Uterus (tissue), 4 donors: Measurements from ENCODE around the gene PUS10. TPM values are rescaled to one million over a fixed set of nuclear protein-coding genes. Genes with fewer than 3 reads are reported as not detected.

ENCODE experiments used
- DNase-seq, 2 donors: peaks; one replicate each; pipeline ENCODE4 v3.0.0-alpha.2; 2019 to 2020
- H3K27ac ChIP-seq, 2 donors: fragments of 200-600 bp; sonication (generic); 1 replicate in 1 of 2; 2 replicates in 1 of 2; pipeline ENCODE4 v1.5.1; 2016 to 2018
- H3K27me3 ChIP-seq, 2 donors: fragments of 200-600 bp; sonication (generic); one replicate each; pipeline ENCODE4 v1.5.1; 2018 to 2019; ENCODE audit warnings: control low read depth in 1 of 2
- H3K36me3 ChIP-seq, 2 donors: fragments of 200-600 bp; sonication (generic); one replicate each; pipeline ENCODE4 v1.5.1; 2019; ENCODE audit warnings: control low read depth in 1 of 2
- H3K4me1 ChIP-seq, 2 donors: fragments of 200-600 bp; sonication (generic); one replicate each; pipeline ENCODE4 v1.5.1; 2018 to 2019; ENCODE audit warnings: control low read depth in 1 of 2
- H3K4me3 ChIP-seq, 2 donors: fragments of 200-600 bp; sonication (generic); 1 replicate in 1 of 2; 2 replicates in 1 of 2; pipeline ENCODE4 v1.5.1; 2018 to 2019; ENCODE audit warnings: mild to moderate bottlenecking in 1 of 2
- H3K9me3 ChIP-seq, 2 donors: fragments of 200-600 bp; sonication (generic); one replicate each; pipeline ENCODE4 v1.5.1; 2019; ENCODE audit warnings: control low read depth in 1 of 2
- CTCF ChIP-seq, 4 experiments: fragments of 200-600 bp in 2 of 4; fragments of 450-650 bp in 2 of 4; sonication (generic) in 2 of 4; IDR thresholded peaks; one replicate each; pipeline ENCODE4 v1.5.1; 2016 to 2019; ENCODE audit warnings: antibody characterized with exemption in 4 of 4, mild to moderate bottlenecking in 2 of 4, moderate library complexity in 1 of 4
- POLR2A ChIP-seq, 2 donors: fragments of 450-650 bp; IDR thresholded peaks; one replicate each; pipeline ENCODE4 v1.6.1; 2016; ENCODE audit warnings: antibody characterized with exemption in 2 of 2, mild to moderate bottlenecking in 1 of 2, moderate library complexity in 1 of 2
- intact Hi-C: fragments of 100-400 bp; cut with DNase I; formaldehyde crosslinking; loops from one replicate; pipeline ENCODE4 v1.15.1; 2023; ENCODE audit warnings: low total_unique reads
- total RNA-seq, 4 donors: library from RNA; depleted of rRNA in 3 of 4; stranded (reverse); fragments of >200 nt in 3 of 4; gene quantifications; one replicate each; pipeline versions ENCODE4 v1.1.0 to v1.2.4, GENCODE V29; 2014 to 2023
- donor health status: DM: yes; HTN: yes; CAD: no.

Gene PUS10
- total RNA-seq, 4 donors from 2014 or later, result 1.8 to 16.5 (median 8.6) TPM

GRCh38 chr2:60976875-60977561 is 41.0 kb downstream of the PUS10 start:
- H3K27ac ChIP-seq, result no peak overlapping the region
- TF ChIP-seq CTCF (IDR thresholded peaks at IDR 0.05) (no peak), POLR2A (IDR thresholded peaks at IDR 0.05) (no peak)
- intact Hi-C loops, result no loop called here

GRCh38 chr2:60976256-60976850 is 41.7 kb downstream of the PUS10 start:
- no peak for DNase-seq
- TF ChIP-seq CTCF (IDR thresholded peaks at IDR 0.05) (no peak), POLR2A (IDR thresholded peaks at IDR 0.05) (no peak)

More at GRCh38 chr2:60976875-60977561, 41.0 kb downstream of the PUS10 start:
- H3K27me3 ChIP-seq, result no peaks in the 10 kb centered on the region
- no peaks in the 10 kb centered on the region for H3K4me1 ChIP-seq
- H3K9me3 ChIP-seq, result no peaks in the 10 kb centered on the region
- H3K4me3 ChIP-seq, result no peak overlapping the region
- no peak for DNase-seq
- no peaks in the 10 kb centered on the region for H3K36me3 ChIP-seq

GRCh38 chr2:60974652-60975051 is 43.4 kb downstream of the PUS10 start:
- H3K27ac ChIP-seq, result no peak overlapping the region
- TF ChIP-seq CTCF (IDR thresholded peaks at IDR 0.05) (no peak), POLR2A (IDR thresholded peaks at IDR 0.05) (no peak)
- no peaks in the 10 kb centered on the region for H3K27me3 ChIP-seq
- H3K36me3 ChIP-seq, result no peaks in the 10 kb centered on the region
- intact Hi-C loops, result no loop called here
- no peaks in the 10 kb centered on the region for H3K9me3 ChIP-seq
- H3K4me1 ChIP-seq, result no peaks in the 10 kb centered on the region
- no peak overlapping the region for H3K4me3 ChIP-seq
- DNase-seq, result no peak

More at GRCh38 chr2:60976256-60976850, 41.7 kb downstream of the PUS10 start:
- H3K27me3 ChIP-seq, result no peaks in the 10 kb centered on the region
- H3K4me1 ChIP-seq, result no peaks in the 10 kb centered on the region
- H3K9me3 ChIP-seq, result no peaks in the 10 kb centered on the region
- intact Hi-C loops, result no loop called here
- no peak overlapping the region for H3K4me3 ChIP-seq
- no peak overlapping the region for H3K27ac ChIP-seq
- no peaks in the 10 kb centered on the region for H3K36me3 ChIP-seq

GRCh38 chr2:60973705-60974104 is 44.4 kb downstream of the PUS10 start:
- TF ChIP-seq POLR2A (IDR thresholded peaks at IDR 0.05) (no peak), CTCF (IDR thresholded peaks at IDR 0.05) (no peak)

GRCh38 chr2:60972889-60973656 is 45.0 kb downstream of the PUS10 start:
- intact Hi-C loops, result no loop called here
- Histone ChIP-seq H3K4me3 (no peak overlapping the region), H3K4me1 (no peaks in the 10 kb centered on the region), H3K9me3 (no peaks in the 10 kb centered on the region), H3K36me3 (no peaks in the 10 kb centered on the region), H3K27me3 (no peaks in the 10 kb centered on the region), H3K27ac (no peak overlapping the region)
- DNase-seq, result no peak
- TF ChIP-seq POLR2A (IDR thresholded peaks at IDR 0.05), result no peak
- no peak for TF ChIP-seq CTCF (IDR thresholded peaks at IDR 0.05)

More at GRCh38 chr2:60973705-60974104, 44.4 kb downstream of the PUS10 start:
- Histone ChIP-seq H3K36me3 (no peaks in the 10 kb centered on the region), H3K4me3 (no peak overlapping the region), H3K9me3 (no peaks in the 10 kb centered on the region), H3K27me3 (no peaks in the 10 kb centered on the region), H3K4me1 (no peaks in the 10 kb centered on the region), H3K27ac (no peak overlapping the region)
- intact Hi-C loops, result no loop called here
- no peak for DNase-seq
